H1 (cell line): ENCODE results near the gene DNAJC6.

Experiments
- CTCF ChIP-seq, 3 experiments: IDR thresholded peaks; 1 replicate in 2 of 3; 2 replicates in 1 of 3; pipeline versions ENCODE4 v1.5.1 to v1.6.1; 2011; ENCODE audit warnings: low read length in 3 of 3, mild to moderate bottlenecking in 3 of 3, inconsistent platforms in 2 of 3, low read depth in 1 of 3, moderate library complexity in 1 of 3; ENCODE audit not compliant: insufficient read depth in 1 of 3; ENCODE audit errors: control extremely low read depth in 1 of 3
- PHF8 ChIP-seq: fragments of 200-600 bp; sonication (generic); conservative IDR thresholded peaks from 2 replicates; pipeline ENCODE4 v1.7.1; 2012; ENCODE audit warnings: low read depth, mild to moderate bottlenecking, inconsistent platforms, low read length, moderate library complexity

- TF ChIP-seq PHF8 = no peak
- no peak for TF ChIP-seq CTCF (IDR thresholded peaks at IDR 0.05; ENCODE audit: control extremely low read depth in 1 of 3, insufficient read depth in 1 of 3, low read depth in 1 of 3, low read length in 3 of 3)
Measured at GRCh38 chr1:65368403-65368802, 59.1 kb downstream of the DNAJC6 start.
